GM19043 (cell line): ENCODE data around the gene PRX.
"Not testable (repeated sequence)": the region's sequence is repeated elsewhere in the genome, so short reads cannot be mapped to it uniquely, and the experiment has no call there.

ENCODE experiments used
- ATAC-seq: cut with Tn5 transposase; IDR thresholded peaks from one replicate; pipeline ENCODE4 v1.9.1; 2021; ENCODE audit warnings: low read depth; ENCODE audit not compliant: unreplicated experiment

Gene PRX

DNA sequence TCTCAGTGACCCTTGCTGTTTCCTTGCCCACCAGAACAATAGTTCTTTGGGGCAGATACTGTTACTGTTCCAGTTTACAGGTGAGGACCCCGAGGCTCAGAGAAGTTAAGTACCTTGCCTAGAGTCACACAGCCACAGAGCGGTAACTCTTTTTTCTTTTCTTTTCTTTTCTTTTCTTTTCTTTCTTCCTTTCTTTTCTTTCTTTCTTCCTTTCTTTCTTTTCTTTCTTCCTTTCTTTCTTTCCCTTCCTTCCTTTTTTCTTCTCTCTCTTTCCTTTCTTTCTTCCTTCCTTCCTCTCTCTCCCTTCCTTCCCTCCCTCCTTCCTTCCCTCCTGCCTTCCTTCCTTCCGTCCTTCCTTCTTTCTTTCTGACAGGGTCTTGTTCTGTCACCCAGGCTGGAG is 4.9 kb upstream of the PRX start:
- ATAC-seq = no peak

DNA sequence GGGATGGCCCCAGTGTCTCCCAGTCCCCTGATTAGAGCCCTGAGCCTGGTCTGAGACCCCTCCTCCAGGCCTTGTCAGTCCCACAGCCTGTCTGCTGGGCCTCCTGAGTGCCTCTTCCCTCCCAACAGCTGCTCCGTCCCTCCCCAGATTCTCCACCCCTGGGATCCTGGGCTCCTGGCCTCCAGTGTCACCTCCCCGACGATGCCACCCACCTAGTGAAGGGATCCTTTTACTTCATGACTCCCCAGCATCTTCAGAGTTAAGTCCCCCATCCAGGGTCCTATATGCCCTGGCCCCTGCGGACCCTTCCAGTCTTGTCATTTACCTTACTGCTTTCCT is 4.4 kb upstream of the PRX start:
- no peak for ATAC-seq

DNA sequence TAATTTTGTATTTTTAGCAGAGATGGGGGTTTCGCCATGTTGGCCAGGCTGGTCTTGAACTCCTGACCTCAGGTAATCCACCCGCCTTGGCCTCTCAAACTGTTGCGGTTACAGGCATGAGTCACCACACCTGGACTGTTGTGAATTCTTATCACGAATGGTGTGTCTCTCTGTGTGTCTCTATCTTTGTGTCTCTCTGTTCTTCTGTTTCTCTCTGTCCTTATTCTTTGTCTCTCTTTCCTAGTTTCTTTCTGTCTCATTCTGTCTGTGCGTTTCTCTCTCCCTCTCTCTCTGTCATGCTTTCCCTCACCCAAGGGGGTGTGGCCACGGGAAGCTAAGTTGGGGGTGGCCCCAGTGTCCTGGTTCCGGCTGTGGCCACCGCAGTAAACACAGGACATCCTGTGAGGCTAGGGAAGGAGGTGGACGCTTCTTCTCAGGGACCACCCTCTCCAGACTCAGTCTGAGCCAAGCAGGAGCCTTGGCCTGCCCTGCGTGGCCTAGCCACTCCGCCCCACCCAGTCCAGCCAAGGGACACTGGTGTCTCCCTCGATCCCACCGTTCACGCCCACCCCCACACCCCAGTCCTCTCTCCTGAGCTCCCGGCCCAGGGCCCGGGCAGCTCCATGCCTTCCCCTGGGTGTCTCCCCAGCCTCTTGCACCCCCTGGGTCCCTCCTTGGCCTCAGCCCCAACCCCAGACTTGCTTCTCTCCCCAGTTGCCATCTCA is 3.9 kb upstream of the PRX start:
- no peak for ATAC-seq

DNA sequence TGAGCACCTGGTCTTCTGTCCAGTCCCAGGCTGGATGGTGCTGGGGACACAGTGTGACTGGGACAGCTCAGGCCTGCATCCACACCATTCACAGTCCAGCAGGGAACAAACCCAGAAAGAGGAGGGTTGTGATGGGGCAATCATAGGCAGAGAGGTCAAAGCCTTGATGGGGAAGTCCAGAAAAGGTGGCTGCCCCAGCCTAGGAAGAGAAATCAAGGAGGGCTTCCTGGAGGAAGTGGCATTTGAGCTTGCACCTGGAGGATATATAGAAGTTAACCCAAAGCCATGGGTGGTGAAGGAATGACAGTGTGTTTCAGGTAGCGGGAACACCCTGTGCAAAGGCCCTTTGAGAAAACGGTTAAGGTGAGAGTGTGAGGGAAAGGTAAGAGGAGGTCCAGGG is 2.6 kb upstream of the PRX start:
- ATAC-seq = no peak

DNA sequence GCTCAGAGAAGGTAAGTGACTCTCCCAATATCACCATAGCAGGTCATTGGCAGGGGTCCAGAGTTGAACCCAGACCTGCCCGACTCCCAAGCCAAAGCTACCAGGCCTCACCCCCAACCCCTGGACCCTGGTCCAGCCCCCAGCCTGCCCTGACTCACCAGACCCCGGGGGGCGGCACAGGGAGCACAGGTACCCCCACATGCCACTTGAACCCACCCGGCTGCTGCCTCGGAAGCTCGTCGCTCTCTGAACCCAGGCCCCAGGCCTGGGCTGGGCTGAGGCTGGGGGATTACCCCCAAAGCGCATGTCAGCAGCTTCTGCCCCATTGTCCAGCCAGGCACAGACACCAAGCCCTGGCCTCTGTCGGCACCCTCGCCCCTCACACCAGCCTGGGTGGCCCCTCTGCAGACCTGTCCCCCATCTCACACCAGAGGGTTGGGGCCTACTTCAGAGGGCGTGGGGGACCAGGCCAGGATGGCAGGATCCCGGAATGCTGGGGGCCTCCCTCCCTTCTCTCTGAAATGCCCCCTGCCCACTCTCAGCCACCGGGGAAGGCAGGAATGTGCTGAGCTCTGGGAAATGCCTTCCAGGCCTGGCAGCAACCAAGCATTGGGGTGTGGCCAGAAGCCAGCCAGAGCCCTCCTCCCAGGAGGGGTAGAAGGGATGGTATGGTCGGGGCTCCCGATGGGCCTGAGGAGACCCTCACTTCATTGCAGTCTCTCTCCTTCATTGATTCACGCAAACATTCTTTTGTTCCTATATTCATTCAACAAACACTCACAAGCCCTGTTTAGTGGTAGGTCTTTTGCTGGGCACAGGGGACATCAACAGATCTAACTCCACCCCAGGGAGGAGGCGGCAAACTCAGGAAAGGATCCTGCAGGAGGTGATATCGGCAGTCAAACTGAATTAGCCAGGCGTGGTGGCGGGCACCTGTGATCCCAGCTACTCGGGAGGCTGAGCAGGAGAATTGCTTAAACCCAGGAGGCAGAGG is 1.7 kb upstream of the PRX start:
- ATAC-seq = no peak

DNA sequence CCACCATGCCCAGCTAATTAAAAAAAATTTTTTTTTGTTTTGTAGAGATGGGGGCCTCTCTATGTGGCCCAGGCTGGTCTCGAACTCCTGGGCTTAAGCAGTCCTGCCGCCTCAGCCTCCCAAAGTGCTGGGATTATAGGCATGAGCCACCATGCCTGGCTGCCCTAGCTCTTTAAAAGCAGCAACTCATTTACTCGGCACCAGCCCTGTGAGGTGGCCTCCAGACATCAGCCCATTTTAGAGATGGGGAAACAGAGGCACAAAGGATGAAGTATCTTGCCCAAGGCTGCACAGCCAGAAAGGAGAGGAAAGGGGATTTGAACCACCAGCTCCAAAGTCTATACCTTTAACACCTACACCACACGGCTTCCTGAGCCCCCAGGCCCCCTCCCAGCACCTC is 312 bp downstream of the PRX start:
- ATAC-seq = no peak

DNA sequence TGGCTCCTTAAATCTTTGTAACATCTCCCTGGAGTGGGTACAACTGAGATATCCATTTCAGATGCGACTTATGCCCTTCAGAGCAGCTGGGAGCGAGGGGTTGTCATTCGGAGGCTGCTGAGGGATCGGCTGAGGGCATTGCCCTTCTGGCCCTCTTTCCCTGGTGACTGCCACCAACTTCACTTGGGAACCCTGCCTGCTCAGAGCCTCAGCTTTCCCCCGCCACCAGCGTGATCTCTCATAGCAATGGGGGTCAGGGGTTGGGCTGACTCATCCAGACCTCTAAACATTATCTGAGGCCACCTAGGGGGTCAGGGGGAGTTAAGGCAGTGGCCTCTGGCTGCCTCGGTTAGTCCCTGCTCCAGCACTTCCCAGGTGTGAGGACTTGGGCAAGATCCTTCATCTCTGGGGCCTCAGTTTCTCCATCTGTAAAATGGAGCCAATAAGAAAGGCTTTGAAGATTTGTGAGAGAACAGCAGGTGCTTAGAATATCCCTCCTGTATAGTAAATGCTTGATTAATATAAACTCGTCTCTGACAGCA is 1.1 kb downstream of the PRX start:
- ATAC-seq = no peak

DNA sequence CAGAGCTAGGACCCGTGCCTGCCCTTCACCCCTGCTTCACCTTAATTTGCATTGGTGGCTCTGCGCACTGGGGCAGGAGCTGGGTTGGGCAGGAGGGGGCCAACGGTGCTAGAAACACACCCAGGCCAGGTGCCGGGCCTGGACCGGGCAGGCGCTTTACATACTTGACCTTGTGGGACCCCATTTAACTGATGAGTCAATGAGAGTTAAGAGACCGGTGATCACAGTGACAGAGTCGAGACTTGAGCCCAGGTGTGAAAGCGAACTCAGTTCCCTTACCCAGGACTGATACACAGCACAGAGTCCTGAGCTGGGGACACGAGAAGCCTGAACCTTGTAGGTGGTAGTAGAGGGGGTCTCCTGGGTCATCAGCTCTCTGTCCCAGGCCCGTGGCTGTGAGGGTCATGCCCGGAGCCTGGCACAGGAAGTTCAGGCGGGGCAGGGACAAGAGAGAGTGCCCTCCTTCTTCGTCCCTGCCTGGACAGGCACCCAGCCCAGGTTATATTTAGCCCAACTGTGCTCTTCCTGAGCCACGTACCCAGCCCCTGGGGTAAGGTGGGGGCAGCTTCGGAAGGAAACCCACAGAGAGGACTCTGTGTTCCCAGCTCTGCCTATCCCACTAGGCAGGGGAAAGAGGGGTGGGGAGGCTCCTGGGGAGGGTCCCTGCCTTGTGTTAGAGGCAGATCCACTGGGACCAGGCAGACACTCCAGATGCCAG is 1.9 kb downstream of the PRX start:
- no peak for ATAC-seq

DNA sequence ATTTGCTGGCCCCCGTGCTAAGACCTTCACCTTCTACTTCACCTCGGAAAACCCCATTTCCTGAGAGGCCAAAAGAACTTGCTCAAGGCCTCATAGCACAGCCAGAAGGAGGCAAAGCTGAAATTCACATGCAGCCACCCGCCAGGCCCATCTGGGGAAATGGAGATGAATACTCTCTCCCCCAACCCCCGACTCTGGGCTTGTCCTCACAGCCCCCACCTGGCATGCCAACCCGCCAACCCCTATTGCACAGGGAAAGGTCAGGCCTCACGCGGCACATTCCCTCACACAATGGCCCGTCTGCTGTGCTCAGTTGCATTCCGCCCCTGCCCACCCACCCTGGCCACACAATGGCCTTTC is 3.2 kb downstream of the PRX start:
- ATAC-seq = no peak

DNA sequence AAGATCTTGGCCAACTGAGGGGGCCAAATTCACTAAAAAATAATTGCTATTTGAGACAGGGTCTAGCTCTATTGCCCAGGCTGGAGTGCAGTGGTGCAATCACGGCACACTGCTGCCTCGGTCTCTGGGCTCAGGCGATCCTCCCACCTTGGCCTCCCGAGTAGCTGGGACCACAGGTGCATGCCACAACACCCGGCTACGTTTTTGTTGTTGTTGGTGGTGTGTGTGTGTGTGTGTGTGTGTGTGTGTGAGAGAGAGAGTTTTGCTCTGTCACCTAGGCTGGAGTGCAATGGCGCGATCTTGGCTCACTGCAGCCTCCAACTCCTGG is 4.6 kb downstream of the PRX start:
- not testable (repeated sequence) for ATAC-seq

DNA sequence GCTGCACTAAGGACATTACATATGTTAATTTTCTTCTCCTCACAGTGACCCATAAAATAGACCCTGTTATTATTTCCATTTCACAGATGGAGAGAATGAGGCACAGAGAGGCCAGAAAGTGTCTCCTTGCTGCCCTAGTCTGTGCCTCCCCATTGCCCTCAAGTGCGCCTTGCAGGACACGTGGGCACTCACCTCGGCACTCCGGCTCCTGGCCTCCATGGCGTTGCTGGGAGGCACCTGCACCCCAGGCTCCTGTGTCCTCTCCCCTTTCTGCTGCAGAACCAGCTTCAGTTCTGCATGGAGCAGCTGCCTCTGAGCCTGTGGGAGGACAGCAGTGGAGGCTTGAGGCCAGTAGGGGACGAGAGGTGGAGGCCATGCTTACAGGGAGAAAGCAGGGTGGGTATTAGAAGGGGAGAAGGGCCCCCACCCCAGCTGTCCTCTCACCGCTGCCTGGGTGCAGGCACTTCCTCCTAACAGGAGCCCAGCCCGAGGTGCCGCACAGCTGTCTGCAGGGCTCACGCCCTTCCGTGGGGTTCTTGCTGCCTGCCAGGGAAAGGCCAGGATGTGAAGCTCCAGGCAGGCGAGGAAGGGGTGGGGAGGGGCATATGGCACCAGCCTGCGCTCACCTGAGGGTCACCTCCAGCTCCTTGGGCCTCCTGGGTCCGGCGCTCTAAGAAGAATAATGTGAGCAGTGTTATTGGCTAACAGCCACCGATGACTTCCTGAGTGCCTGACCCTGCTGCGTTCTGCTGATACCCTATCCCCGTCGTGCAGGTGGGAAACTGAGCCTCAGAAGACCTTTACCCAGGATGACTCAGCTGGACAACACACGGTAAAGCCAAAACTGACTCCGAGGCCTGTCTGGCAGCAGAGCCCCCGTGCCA is 5.2 kb downstream of the PRX start:
- no peak for ATAC-seq

DNA sequence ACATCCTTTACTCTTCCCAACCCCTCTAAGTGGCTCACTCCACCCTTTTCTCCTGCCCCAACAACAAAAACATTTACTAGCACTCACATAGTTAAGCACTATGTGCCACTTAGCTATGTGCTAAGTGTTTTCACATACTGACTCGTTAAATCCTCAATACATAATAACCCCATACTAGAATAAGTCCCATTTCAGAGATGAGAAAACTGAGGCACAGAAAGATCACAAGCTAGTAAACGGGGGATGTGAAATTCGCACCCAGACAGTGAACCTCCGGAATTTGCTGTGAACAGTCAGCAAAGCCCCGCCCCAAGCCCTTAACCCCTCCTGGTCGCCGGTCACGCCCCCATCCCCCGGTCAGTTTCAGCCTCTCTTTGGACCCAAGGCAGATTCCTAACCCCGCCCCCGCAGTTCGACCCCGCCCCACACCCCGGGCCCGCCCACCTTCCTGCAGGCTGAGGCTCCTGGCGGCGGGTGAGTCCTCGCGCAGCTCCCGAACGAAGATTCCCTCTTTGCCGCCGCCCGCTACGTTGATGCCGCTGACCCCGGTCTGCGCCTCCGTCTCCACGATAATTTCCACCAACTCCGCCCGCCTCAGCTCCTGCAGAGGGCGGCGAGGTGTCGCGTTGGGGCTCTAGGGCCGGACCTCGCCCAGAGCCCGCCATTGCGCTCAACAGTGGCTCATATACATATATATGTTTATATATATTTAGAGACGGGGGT is 9.8 kb downstream of the PRX start:
- peak; percentile 56 for ATAC-seq

DNA sequence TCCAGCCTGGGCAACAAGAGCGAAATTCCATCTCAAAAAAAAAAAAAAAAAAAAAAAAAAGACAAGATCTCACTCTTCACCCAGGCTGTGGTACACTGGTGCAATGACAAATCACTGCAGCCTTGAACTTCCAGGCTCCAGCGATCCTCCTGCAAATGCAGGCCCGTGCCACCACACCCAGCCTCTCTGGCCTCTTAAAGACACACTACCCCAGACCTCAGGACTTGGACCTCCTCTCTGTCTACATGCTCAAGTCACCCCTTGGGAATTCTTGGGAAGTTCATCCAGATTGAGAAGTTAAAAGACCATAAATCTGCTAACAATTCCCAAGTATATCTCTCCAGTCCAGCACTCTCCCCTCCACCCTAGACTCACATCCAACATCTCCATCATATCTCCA is 12.6 kb downstream of the PRX start:
- no peak for ATAC-seq

DNA sequence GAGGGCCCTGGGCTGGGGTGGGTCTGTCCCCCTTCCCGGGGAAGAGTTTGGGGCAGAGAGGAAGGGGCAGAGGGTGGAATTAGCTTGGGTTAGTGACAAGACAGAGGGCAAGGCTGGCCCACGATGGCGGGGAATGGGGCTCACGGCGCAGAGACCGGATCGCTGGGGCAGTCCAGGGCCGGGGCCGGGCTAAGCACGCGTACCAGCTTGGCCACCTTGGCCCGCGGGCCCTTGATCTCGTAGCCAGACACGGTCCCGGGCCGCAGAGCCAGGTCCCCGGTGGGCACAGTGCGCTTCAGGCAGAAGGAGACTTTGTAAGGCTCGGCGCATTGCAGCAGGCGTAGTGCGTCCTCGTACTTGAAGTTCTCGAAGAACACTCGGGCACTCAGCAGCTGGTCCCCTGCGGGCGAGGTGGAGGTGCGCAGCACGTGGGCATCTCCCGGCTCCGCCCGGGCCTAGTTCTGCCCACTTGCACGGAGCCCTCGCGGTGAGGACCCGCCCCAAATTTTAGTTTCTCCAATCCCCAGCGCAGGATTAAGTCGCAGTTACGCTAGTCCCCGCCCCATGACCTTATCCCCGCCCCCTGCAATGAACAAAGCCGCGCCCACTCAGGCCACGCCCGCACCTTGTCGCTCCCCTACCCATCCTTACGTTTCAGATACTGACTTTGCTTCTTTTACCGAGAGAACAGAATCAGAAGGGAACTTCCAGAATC is 14.6 kb downstream of the PRX start:
- no peak for ATAC-seq

DNA sequence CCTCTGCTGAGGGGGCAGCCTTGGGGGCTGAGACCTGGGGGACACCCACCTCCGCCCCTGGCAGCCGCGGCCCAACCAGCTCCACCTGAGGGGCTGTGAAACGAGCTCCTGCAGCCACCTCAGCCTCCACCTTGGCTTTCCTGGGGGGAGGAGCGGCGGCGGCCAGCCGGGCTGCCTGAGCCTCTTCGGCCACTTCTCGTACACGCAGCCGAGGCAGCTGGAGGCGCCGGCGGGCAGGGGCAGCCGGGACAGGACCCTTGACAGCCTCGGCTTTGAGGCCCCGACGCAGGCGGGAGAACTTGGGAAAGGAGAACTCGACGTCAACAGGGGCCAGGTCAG is 15.6 kb downstream of the PRX start:
- ATAC-seq = no peak

DNA sequence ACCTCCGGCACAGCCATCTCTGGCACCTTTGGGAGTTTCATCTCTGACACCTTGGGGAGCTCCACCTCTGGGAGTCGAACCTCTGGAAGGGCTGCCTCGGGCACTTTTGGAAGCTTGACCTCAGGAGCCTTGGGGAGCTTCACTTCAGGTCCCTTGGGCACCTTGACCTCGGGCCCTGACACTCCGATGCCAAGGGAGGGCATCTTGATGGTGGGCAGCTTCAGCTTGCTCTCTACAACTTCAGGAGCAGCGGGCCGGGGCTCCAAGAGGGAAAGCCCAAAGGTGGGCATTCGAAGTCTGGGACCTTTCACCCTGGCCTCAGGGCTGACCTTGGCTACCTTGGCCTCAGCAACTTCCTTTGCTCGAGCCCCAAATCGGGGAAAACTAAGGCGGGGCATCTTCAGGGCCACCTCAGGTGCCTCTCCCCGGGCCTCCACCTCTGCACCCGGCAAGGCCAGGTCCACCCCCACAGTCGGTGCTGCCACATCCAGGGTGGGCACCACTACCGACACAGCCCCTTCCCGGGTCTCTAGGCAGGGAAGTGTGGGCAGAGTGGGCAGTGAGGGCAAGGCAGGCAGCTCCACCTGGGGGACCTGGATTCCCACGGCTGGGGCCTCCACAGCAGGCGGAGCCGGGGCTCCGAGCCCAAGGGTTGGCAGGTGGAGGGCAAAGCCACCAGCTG is 16.2 kb downstream of the PRX start:
- no peak for ATAC-seq

DNA sequence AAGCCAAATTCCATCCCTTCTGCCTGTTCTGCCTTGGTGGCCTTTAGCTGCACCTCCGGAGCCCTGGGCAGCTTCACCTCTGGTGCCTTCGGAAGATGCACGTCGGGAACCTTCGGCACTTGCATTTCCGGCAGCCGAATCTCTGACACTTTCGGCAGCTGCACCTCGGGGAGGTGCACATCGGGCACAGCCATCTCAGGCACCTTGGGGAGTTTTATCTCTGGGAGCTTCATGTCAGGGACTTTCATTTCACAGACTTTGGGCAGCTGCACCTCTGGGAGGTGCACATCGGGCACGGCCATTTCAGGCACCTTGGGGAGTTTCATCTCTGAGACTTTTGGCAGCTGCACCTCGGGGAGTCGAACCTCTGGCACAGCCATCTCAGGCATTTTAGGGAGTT is 17.2 kb downstream of the PRX start:
- ATAC-seq = no peak

DNA sequence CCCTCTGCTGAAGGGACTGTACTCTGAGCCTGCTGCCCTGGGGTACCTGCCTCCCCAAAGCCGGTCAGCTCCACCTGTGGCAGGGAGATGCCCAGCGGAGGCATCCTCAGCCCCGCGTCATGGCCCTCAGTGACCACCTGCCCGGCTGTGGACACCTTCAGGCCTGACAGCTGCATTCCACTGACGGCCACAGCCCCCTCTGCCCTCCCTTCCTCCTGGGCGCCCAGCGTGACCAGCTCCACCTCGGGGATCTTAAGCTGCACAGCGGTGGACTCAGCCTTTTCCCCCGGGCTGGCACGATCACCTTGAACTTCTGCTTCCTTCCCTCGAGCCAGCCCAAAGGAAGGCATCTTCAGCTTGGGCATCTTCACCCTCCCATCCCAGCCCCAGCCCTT is 18.4 kb downstream of the PRX start:
- no peak for ATAC-seq
